HCT116 (cell line): ENCODE measurements around the gene CCRL2. TPM values are rescaled to one million over a fixed set of nuclear protein-coding genes. Genes with fewer than 3 reads are reported as not detected.
A peak's percentile ranks its signal among the peaks of the same experiment; 100 is the strongest.

Source experiments
- ATAC-seq: fragments of 200-7000 bp; cut with Tn5 transposase; 2 replicates; pipeline ENCODE4 v1.9.1; 2020; ENCODE audit warnings: mild to moderate bottlenecking, moderate library complexity
- Bru-seq: library from RNA; stranded (reverse); fragments of 400-500 nt; gene quantifications from one replicate; lab custom pipeline; 2021; lab: Mats Ljungman, UMichigan
- BruChase-seq, 2 experiments: library from RNA; stranded (reverse); fragments of 400-500 nt; gene quantifications; one replicate each; lab custom pipeline; 2021; lab: Mats Ljungman, UMichigan
- BruUV-seq: library from RNA; stranded (reverse); fragments of 400-500 nt; replicated peaks from 2 replicates; lab custom pipeline; 2021; lab: Mats Ljungman, UMichigan
- CTCF ChIA-PET: fragments of 300-600 bp; sonication (Branson Sonifier 250); formaldehyde crosslinking; loops from one replicate; lab custom pipeline; 2021; ENCODE audit warnings: antibody characterized with exemption; lab: Charles Lee
- POLR2A ChIA-PET: fragments of 300-600, 350-600 bp; sonication (Branson Sonifier 250); formaldehyde crosslinking; loops from one replicate; lab custom pipeline; 2021; ENCODE audit warnings: antibody characterized with exemption; lab: Charles Lee
- RAD21 ChIA-PET, 2 experiments: fragments of 300-600 bp; sonication (Branson Sonifier 250); formaldehyde crosslinking; loops; one replicate each; lab custom pipeline; 2023; ENCODE audit warnings: low total read pairs in 2 of 2; ENCODE audit not compliant: uncharacterized antibody in 2 of 2, unreplicated experiment in 2 of 2, low non-redundant PET in 1 of 2; lab: Charles Lee
- DNase-seq: peaks from one replicate; pipeline ENCODE4 v3.0.0-alpha.2; 2010; ENCODE audit warnings: low read depth, low spot score
- H2AFZ ChIP-seq: fragments of 200-600 bp; shearing (Covaris generic), sonication (generic); 2 replicates; pipeline ENCODE4 v1.6.1; 2017; ENCODE audit warnings: low read depth, mixed run types, mixed read lengths, antibody characterized with exemption, low read length; ENCODE audit not compliant: poor library complexity, severe bottlenecking
- H3K27ac ChIP-seq: 2 replicates; pipeline ENCODE4 v1.5.1; 2012; ENCODE audit warnings: low read depth, low read length
- H3K27me3 ChIP-seq: fragments of 200-600 bp; sonication (generic); 2 replicates; pipeline ENCODE4 v1.6.1; 2016; ENCODE audit warnings: mixed run types, low read length, mixed read lengths; ENCODE audit not compliant: insufficient read depth
- H3K36me3 ChIP-seq, 2 experiments: fragments of 200-500 bp in 1 of 2; fragments of 200-600 bp in 1 of 2; sonication (Bioruptor generic) in 1 of 2; sonication (generic) in 1 of 2; 2 replicates each; pipeline versions ENCODE4 v1.5.1 to v1.6.1; 2014 to 2016; ENCODE audit warnings: low read length in 2 of 2, inconsistent platforms in 1 of 2, mixed read lengths in 1 of 2, mixed run types in 1 of 2; ENCODE audit not compliant: insufficient read depth in 2 of 2, control insufficient read depth in 1 of 2
- H3K4me1 ChIP-seq, 2 experiments: fragments of 200-600 bp in 1 of 2; sonication (generic) in 1 of 2; 2 replicates each; pipeline versions ENCODE4 v1.5.1 to v1.6.1; 2012 to 2017; ENCODE audit warnings: low read length in 2 of 2, inconsistent platforms in 1 of 2, mild to moderate bottlenecking in 1 of 2, mixed read lengths in 1 of 2, mixed run types in 1 of 2, moderate library complexity in 1 of 2; ENCODE audit not compliant: insufficient read depth in 2 of 2, control insufficient read depth in 1 of 2
- H3K4me2 ChIP-seq: fragments of 200-600 bp; sonication (generic); 2 replicates; pipeline ENCODE4 v1.6.1; 2017; ENCODE audit warnings: mixed run types, low read length, mixed read lengths
- H3K4me3 ChIP-seq, 2 experiments: fragments of 200-600 bp in 1 of 2; sonication (generic) in 1 of 2; replicated peaks in 1 of 2; 2 replicates each; pipeline ENCODE4 v1.5.1; 2011 to 2016; ENCODE audit warnings: low read length in 2 of 2, control low read depth in 1 of 2, low read depth in 1 of 2, mild to moderate bottlenecking in 1 of 2, mixed read lengths in 1 of 2, mixed run types in 1 of 2
- H3K79me2 ChIP-seq: fragments of 200-600 bp; sonication (generic); 2 replicates; pipeline ENCODE4 v1.6.1; 2017; ENCODE audit warnings: mild to moderate bottlenecking, mixed run types, low read length, moderate library complexity, mixed read lengths; ENCODE audit not compliant: insufficient read depth
- H3K9ac ChIP-seq: fragments of 200-600 bp; sonication (generic); 2 replicates; pipeline ENCODE4 v1.6.1; 2016; ENCODE audit warnings: low read length, mixed read lengths
- H3K9me2 ChIP-seq: fragments of 200-600 bp; sonication (generic), shearing (Covaris generic); 2 replicates; pipeline ENCODE4 v1.6.1; 2017; ENCODE audit warnings: mixed run types, mild to moderate bottlenecking, moderate library complexity; ENCODE audit not compliant: insufficient read depth
- H3K9me3 ChIP-seq, 2 experiments: fragments of 200-500 bp in 1 of 2; fragments of 200-600 bp in 1 of 2; sonication (Bioruptor generic) in 1 of 2; sonication (generic) in 1 of 2; 2 replicates each; pipeline ENCODE4 v1.6.1; 2014 to 2017; ENCODE audit warnings: low read length in 2 of 2, mixed read lengths in 2 of 2, inconsistent platforms in 1 of 2, low read depth in 1 of 2, mild to moderate bottlenecking in 1 of 2, mixed run types in 1 of 2, moderate library complexity in 1 of 2; ENCODE audit not compliant: control insufficient read depth in 1 of 2, insufficient read depth in 1 of 2
- H4K20me1 ChIP-seq: fragments of 200-600 bp; sonication (generic), shearing (Covaris generic); 2 replicates; pipeline ENCODE4 v1.6.1; 2017; ENCODE audit warnings: mixed run types, mild to moderate bottlenecking, moderate library complexity; ENCODE audit not compliant: insufficient read depth
- CTCF ChIP-seq, 3 experiments: fragments of 200-600 bp in 1 of 3; sonication (generic) in 1 of 3; IDR thresholded peaks in 2 of 3; conservative IDR thresholded peaks in 1 of 3; 2 replicates each; pipeline ENCODE4 v1.5.1; 2012 to 2017; ENCODE audit warnings: low read depth in 2 of 3, low read length in 2 of 3, antibody characterized with exemption in 1 of 3, borderline replicate concordance in 1 of 3, control low read depth in 1 of 3, mild to moderate bottlenecking in 1 of 3, mixed read lengths in 1 of 3, mixed run types in 1 of 3, moderate library complexity in 1 of 3; ENCODE audit not compliant: insufficient read depth in 1 of 3
- FOSL1 ChIP-seq: IDR thresholded peaks from 2 replicates; pipeline ENCODE4 v1.6.1; 2012; ENCODE audit warnings: low read depth
- TCF7L2 ChIP-seq: IDR thresholded peaks from 2 replicates; pipeline ENCODE4 v1.7.0; 2011; ENCODE audit warnings: borderline replicate concordance, inconsistent platforms; ENCODE audit not compliant: insufficient read depth, insufficient read length; ENCODE audit errors: extremely low read depth
- ZNF274 ChIP-seq: fragments of 200-500 bp; sonication (Bioruptor generic); IDR thresholded peaks from 2 replicates; pipeline ENCODE4 v1.6.1; 2014; ENCODE audit warnings: mild to moderate bottlenecking, low read depth, low read length, inconsistent platforms
- intact Hi-C: fragments of 100-400 bp; cut with micrococcal nuclease; formaldehyde crosslinking; loops from 2 replicates; pipeline ENCODE4 v1.10.0; 2022
- long read RNA-seq: library from polyadenylated mRNA; unstranded; transcript quantifications from one replicate; pipeline ENCODE4 v2.0.0, GENCODE V29; 2021; ENCODE audit not compliant: unreplicated experiment
- polyA plus RNA-seq: library from polyadenylated mRNA; unstranded; fragments of >200 nt; gene quantifications from 2 replicates; pipeline ENCODE4 v1.2.1, GENCODE V29; 2012; ENCODE audit warnings: missing spikeins
- total RNA-seq: library from RNA; stranded (reverse); gene quantifications from one replicate; pipeline ENCODE4 v1.2.1, GENCODE V29; 2021; ENCODE audit not compliant: unreplicated experiment

Gene CCRL2
- not detected for total RNA-seq
- 0.13 TPM in 1 of 2 replicates, not detected in the other for polyA plus RNA-seq
- Bru-seq, nascent RNA: percentile 25 among the genes with signal in this experiment
- percentile 22 among the genes with signal in this experiment for BruChase-seq, experiment 1, labeled RNA remaining after a 6-hour chase
- percentile 15 among the genes with signal in this experiment for BruChase-seq, experiment 2, labeled RNA remaining after a 2-hour chase
- long read RNA-seq: 0 reads

GRCh38 chr3:46406788-46407611 lies at the start of gene CCRL2, which contains the start of gene CCR5AS:
Gene CCRL2 (plus strand): TSS chr3:46407259. CDS start chr3:46408080, 821 bp downstream.
Gene CCR5AS (minus strand): TSS chr3:46407066.
- ATAC-seq: peak; percentile 70
- Histone ChIP-seq H3K4me2 (peak within 1 kb of the TSS; percentile 48), H4K20me1 (no peaks in the 10 kb centered on the region), H3K27ac (no peak within 1 kb of the TSS), H3K4me1 (peaks cover 0 to 10% of the 10 kb centered on the region in 2 experiments; a peak in 1 of 4 replicates), H3K27me3 (no peaks in the 10 kb centered on the region), H3K36me3 (no peaks in the 10 kb centered on the region), H2AFZ (no peak within 1 kb of the TSS), H3K9me2 (no peaks in the 10 kb centered on the region)
- BruUV-seq: no TSS peak
- CTCF ChIA-PET: interaction anchor here (1.1 kb wide), 1 partner anchor 29 kb away, joined by 4 read pairs; no protein-coding TSS in a partner anchor
- POLR2A ChIA-PET: no interaction called here
- RAD21 ChIA-PET: no interaction called here
- intact Hi-C loops: no loop called here
- TF ChIP-seq TCF7L2: peak; percentile 8
- no peak for TF ChIP-seq FOSL1
- no peak for TF ChIP-seq ZNF274
- no peak for TF ChIP-seq CTCF (IDR thresholded peaks at IDR 0.05 in 2 of 3, conservative IDR thresholded peaks at IDR 0.05 in 1 of 3; ENCODE audit: borderline replicate concordance in 1 of 3, insufficient read depth in 1 of 3, low read depth in 2 of 3, low read length in 2 of 3)
- TF ChIP-seq, all 23 proteins: peak for 1
- Histone ChIP-seq H3K4me3 (no peak within 1 kb of the TSS), H3K9ac (no peak within 1 kb of the TSS), H3K79me2 (no peaks in the 10 kb centered on the region), H3K9me3 (no peaks in the 10 kb centered on the region)
- no peak for DNase-seq
